Stimulated activated CD4-positive, alpha-beta T cell treated with anti-CD3 and anti-CD28 coated beads, Interleukin-2, amount 100 ng/mL, for 4 hours (primary cell): ENCODE measurements around the gene FNDC5.

Experiments used
- DNase-seq: peaks from one replicate; pipeline ENCODE4 v3.0.0-alpha.2; 2020; ENCODE audit warnings: low read depth

Gene FNDC5

GRCh38 chr1:32864375-32865019, 6.2 kb downstream of the FNDC5 start:
- no peak for DNase-seq

GRCh38 chr1:32863881-32864245, 6.8 kb downstream of the FNDC5 start:
- no peak for DNase-seq

GRCh38 chr1:32863218-32863880, 7.4 kb downstream of the FNDC5 start:
- DNase-seq = no peak

- no peak for DNase-seq
These were observed 8.6 kb downstream of the FNDC5 start for GRCh38 chr1:32861904-32862695.

GRCh38 chr1:32860566-32860965, 10.1 kb downstream of the FNDC5 start:
- no peak for DNase-seq

- no peak for DNase-seq
These were observed 10.8 kb downstream of the FNDC5 start for GRCh38 chr1:32859915-32860314.

GRCh38 chr1:32858791-32859190, 11.9 kb downstream of the FNDC5 start:
- no peak for DNase-seq

GRCh38 chr1:32858136-32858535, 12.6 kb downstream of the FNDC5 start:
- DNase-seq = no peak

- no peak for DNase-seq
These were observed 14.7 kb downstream of the FNDC5 start for GRCh38 chr1:32855861-32856617.

GRCh38 chr1:32848354-32849063, 22.2 kb downstream of the FNDC5 start:
- DNase-seq = no peak

- DNase-seq = no peak
These were observed 38.8 kb downstream of the FNDC5 start for GRCh38 chr1:32831878-32832277.

- DNase-seq = no peak
These were observed 40.4 kb downstream of the FNDC5 start for GRCh38 chr1:32830092-32830852.

GRCh38 chr1:32828341-32828740, 42.4 kb downstream of the FNDC5 start:
- no peak for DNase-seq

GRCh38 chr1:32825181-32825580, 45.5 kb downstream of the FNDC5 start:
- no peak for DNase-seq

- DNase-seq = no peak
These were observed 51.7 kb downstream of the FNDC5 start for GRCh38 chr1:32818804-32819541.

- peak; percentile 9 for DNase-seq
These were observed 52.6 kb downstream of the FNDC5 start for GRCh38 chr1:32817815-32818786.

GRCh38 chr1:32817159-32817814, 53.4 kb downstream of the FNDC5 start, which contains the start of the genes S100PBP and YARS1:
Gene S100PBP, plus strand, starts transcription at chr1:32817653. Its CDS starts 8,447 bp downstream, at chr1:32826100.
Gene YARS1, minus strand, starts transcription at chr1:32817358. Its CDS starts 114 bp downstream, at chr1:32817244.
- peak; percentile 100 for DNase-seq

GRCh38 chr1:32816676-32817158, 54.0 kb downstream of the FNDC5 start:
- peak; percentile 9 for DNase-seq
